ENCODE measurements around the gene SIGLEC6. TPM values are rescaled to one million over a fixed set of nuclear protein-coding genes. Genes with fewer than 3 reads are reported as not detected.

The SIGLEC6 gene
- total RNA-seq, 1 experiment from 2014 or later = 0.31 TPM

DNA sequence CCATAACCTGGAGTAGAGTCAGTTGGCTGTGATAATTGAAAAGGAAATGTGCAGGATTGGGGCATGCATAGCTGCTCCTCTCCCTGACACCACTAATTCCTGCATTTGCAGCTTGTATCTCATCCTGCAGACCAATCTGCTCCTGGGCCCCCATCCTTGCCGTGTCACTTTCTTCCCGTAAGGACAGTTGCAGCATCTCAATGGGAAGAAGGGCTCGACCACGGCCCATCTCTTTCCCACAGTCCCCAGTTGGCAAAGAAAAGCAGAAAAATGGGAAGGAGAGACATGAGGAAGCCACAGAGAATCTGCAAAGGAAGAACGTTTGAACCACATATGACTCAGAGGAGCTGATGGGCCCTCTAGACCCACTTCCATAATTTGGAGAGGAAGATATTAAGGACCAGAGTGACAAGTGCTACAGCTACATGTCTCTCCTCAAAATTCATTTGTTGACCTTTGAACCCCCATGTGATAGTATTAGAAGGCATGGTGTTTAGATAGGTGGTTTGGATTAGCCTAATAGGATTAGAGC is 28.1 kb downstream of the SIGLEC6 start:
- no CpG with 5 or more reads among the region's 5 CpGs for WGBS (ENCODE audit: extremely low coverage, insufficient read length, low lambda C conversion rate)
- H3K79me1 ChIP-seq (ENCODE audit: insufficient read depth, low read depth, low read length, poor library complexity, severe bottlenecking) = no peaks in the 10 kb centered on the region
- H3K4me1 ChIP-seq (ENCODE audit: insufficient read depth, low read length) = no peaks in the 10 kb centered on the region
- no peak overlapping the region for H3K9ac ChIP-seq (ENCODE audit: extremely low read depth, insufficient read length, low read length)
- H4K5ac ChIP-seq (ENCODE audit: insufficient read length, low read depth, low read length) = no peak overlapping the region
- no peak for DNase-seq
- TF ChIP-seq, protein P1, sequence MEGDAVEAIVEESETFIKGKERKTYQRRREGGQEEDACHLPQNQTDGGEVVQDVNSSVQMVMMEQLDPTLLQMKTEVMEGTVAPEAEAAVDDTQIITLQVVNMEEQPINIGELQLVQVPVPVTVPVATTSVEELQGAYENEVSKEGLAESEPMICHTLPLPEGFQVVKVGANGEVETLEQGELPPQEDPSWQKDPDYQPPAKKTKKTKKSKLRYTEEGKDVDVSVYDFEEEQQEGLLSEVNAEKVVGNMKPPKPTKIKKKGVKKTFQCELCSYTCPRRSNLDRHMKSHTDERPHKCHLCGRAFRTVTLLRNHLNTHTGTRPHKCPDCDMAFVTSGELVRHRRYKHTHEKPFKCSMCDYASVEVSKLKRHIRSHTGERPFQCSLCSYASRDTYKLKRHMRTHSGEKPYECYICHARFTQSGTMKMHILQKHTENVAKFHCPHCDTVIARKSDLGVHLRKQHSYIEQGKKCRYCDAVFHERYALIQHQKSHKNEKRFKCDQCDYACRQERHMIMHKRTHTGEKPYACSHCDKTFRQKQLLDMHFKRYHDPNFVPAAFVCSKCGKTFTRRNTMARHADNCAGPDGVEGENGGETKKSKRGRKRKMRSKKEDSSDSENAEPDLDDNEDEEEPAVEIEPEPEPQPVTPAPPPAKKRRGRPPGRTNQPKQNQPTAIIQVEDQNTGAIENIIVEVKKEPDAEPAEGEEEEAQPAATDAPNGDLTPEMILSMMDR (conservative IDR thresholded peaks at IDR 0.05) = no peak
- H3K27ac Mint-ChIP-seq = no peak overlapping the region
- H4K91ac ChIP-seq (ENCODE audit: insufficient read length, low read depth, low read length) = no peak overlapping the region
- H3K4me3 Mint-ChIP-seq = no peak overlapping the region; a peak in 1 of 5 replicates
- peaks cover 67 to 94% of the 10 kb centered on the region in 2 experiments for H3K9me3 Mint-ChIP-seq
- H3K23ac ChIP-seq (ENCODE audit: insufficient read length, low read depth, low read length) = no peak overlapping the region
- H2BK20ac ChIP-seq (ENCODE audit: low read depth, low read length, poor library complexity, severe bottlenecking) = no peak overlapping the region
- H2BK15ac ChIP-seq (ENCODE audit: low read depth, low read length) = no peak overlapping the region
- H3K4me2 ChIP-seq (ENCODE audit: insufficient read depth, insufficient read length, low read length) = no peak overlapping the region
- no peaks in the 10 kb centered on the region for H3K9me3 ChIP-seq (ENCODE audit: control insufficient read depth, low read depth, low read length)
- H2BK120ac ChIP-seq (ENCODE audit: low read depth, low read length, poor library complexity, severe bottlenecking) = no peak overlapping the region
- H3K79me2 ChIP-seq (ENCODE audit: insufficient read depth, low read length) = no peaks in the 10 kb centered on the region
- no peak overlapping the region for H2AFZ ChIP-seq (ENCODE audit: low read length)
- no peak overlapping the region for H3K56ac ChIP-seq (ENCODE audit: insufficient read length, low read depth, low read length)
- H4K8ac ChIP-seq (replicated peaks; ENCODE audit: insufficient read length, low read depth, low read length) = no peak overlapping the region
- H2BK5ac ChIP-seq (ENCODE audit: insufficient read length, low read length) = no peak overlapping the region
- H3K36me3 Mint-ChIP-seq (ENCODE audit: insufficient read depth in 1 of 3, low read depth in 3 of 3) = peaks cover 0 to 6% (median 2%) of the 10 kb centered on the region in 3 experiments; a peak in 1 of 7 replicates
- H3K23me2 ChIP-seq (ENCODE audit: insufficient read length, low read depth, low read length, poor library complexity, severe bottlenecking) = no peaks in the 10 kb centered on the region
- no peak overlapping the region for H3K18ac ChIP-seq (ENCODE audit: insufficient read length, low read depth, low read length)
- no peak overlapping the region for H2BK12ac ChIP-seq (ENCODE audit: insufficient read length, low read depth, low read length)
- H3K27me3 Mint-ChIP-seq (ENCODE audit: low read depth) = peaks cover 18% of the 10 kb centered on the region
- no peak overlapping the region for H3T11ph ChIP-seq (ENCODE audit: low read length)
- no peaks in the 10 kb centered on the region for H3K4me1 Mint-ChIP-seq
- H3K14ac ChIP-seq (ENCODE audit: insufficient read depth, low read length) = no peak overlapping the region
- no peaks in the 10 kb centered on the region for H3K27me3 ChIP-seq (ENCODE audit: insufficient read depth, low read length)
- H3K27ac ChIP-seq (ENCODE audit: insufficient read length, low read depth, low read length) = no peak overlapping the region
- no peak overlapping the region for H3K4ac ChIP-seq (ENCODE audit: low read depth, low read length)
- H2AK5ac ChIP-seq (ENCODE audit: insufficient read length, low read length) = no peak overlapping the region
- H4K20me1 ChIP-seq (ENCODE audit: control insufficient read depth, insufficient read depth, insufficient read length) = no peaks in the 10 kb centered on the region

Data from H9 (cell line).